GM06990 (cell line): Measurements from ENCODE around the gene KLHL8.

Source experiments
- DNase-seq: peaks from one replicate; pipeline ENCODE4 v3.0.0-alpha.2; 2011; ENCODE audit not compliant: insufficient read length; ENCODE audit errors: extremely low read depth
- H3K27me3 ChIP-seq: replicated peaks from 2 replicates; pipeline ENCODE4 v1.6.0; 2011; ENCODE audit warnings: low read length; ENCODE audit not compliant: control insufficient read depth, insufficient read depth
- H3K36me3 ChIP-seq: 2 replicates; pipeline ENCODE4 v1.5.1; 2011; ENCODE audit warnings: low read length; ENCODE audit not compliant: control insufficient read depth, insufficient read depth
- H3K4me3 ChIP-seq: replicated peaks from 2 replicates; pipeline ENCODE4 v1.5.1; 2011; ENCODE audit warnings: low read depth, mild to moderate bottlenecking, control low read depth, low read length
- TF ChIP-seq, protein P1 (sequence below): IDR thresholded peaks from 2 replicates; pipeline ENCODE4 v1.5.1; 2011; ENCODE audit warnings: low read length, control low read depth, mild to moderate bottlenecking, inconsistent platforms; ENCODE audit not compliant: insufficient read depth, poor library complexity, severe bottlenecking

KLHL8 gene

GRCh38 chr4:87220094-87220822 lies at the start of gene KLHL8:
Gene KLHL8 (minus strand): TSS chr4:87220618. CDS start chr4:87195539, 25,079 bp downstream.
- peak; percentile 95 for DNase-seq

DNA sequence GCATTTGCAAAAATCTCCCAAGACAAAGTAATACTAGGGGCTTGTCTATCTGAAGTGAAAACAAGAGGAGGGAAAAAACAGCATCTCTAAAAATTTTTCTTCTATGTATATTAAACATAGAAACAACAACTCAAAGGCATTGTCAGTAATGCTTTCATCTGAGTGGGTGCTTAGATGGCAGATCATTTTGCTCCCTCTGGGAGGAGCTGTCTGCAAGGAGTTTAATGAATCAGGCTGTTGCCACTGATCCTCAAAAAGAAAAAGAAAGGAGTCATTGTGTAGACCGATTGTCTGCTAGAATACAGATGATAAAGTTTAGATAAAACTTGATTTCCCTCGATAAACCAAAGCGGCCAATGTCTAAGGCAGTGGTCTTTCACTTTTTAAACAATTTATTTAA lies 49.7 kb upstream of the KLHL8 start:
- TF ChIP-seq, protein P1, sequence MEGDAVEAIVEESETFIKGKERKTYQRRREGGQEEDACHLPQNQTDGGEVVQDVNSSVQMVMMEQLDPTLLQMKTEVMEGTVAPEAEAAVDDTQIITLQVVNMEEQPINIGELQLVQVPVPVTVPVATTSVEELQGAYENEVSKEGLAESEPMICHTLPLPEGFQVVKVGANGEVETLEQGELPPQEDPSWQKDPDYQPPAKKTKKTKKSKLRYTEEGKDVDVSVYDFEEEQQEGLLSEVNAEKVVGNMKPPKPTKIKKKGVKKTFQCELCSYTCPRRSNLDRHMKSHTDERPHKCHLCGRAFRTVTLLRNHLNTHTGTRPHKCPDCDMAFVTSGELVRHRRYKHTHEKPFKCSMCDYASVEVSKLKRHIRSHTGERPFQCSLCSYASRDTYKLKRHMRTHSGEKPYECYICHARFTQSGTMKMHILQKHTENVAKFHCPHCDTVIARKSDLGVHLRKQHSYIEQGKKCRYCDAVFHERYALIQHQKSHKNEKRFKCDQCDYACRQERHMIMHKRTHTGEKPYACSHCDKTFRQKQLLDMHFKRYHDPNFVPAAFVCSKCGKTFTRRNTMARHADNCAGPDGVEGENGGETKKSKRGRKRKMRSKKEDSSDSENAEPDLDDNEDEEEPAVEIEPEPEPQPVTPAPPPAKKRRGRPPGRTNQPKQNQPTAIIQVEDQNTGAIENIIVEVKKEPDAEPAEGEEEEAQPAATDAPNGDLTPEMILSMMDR: peak; percentile 55
- H3K36me3 ChIP-seq: no peaks in the 10 kb centered on the region
- DNase-seq: no peak
- H3K27me3 ChIP-seq: no peaks in the 10 kb centered on the region
- H3K4me3 ChIP-seq: no peak overlapping the region

More at GRCh38 chr4:87220094-87220822, at the start of gene KLHL8:
- H3K36me3 ChIP-seq: no peaks in the 10 kb centered on the region
- TF ChIP-seq, protein P1: peak; percentile 27
- H3K27me3 ChIP-seq: no peaks in the 10 kb centered on the region
- peak within 1 kb of the TSS; percentile 99 for H3K4me3 ChIP-seq

GRCh38 chr4:87268411-87268810 lies 48.0 kb upstream of the KLHL8 start:
- TF ChIP-seq, protein P1: no peak
- DNase-seq: no peak
- Histone ChIP-seq H3K4me3 (no peak overlapping the region), H3K27me3 (no peaks in the 10 kb centered on the region), H3K36me3 (no peaks in the 10 kb centered on the region)

- DNase-seq: no peak
- no peaks in the 10 kb centered on the region for H3K36me3 ChIP-seq
- no peaks in the 10 kb centered on the region for H3K27me3 ChIP-seq
- no peak overlapping the region for H3K4me3 ChIP-seq
- TF ChIP-seq, protein P1: no peak
Measured at GRCh38 chr4:87266986-87267385, 46.6 kb upstream of the KLHL8 start.

- TF ChIP-seq, protein P1: no peak
- Histone ChIP-seq H3K27me3 (no peaks in the 10 kb centered on the region), H3K36me3 (no peaks in the 10 kb centered on the region), H3K4me3 (no peak overlapping the region)
- no peak for DNase-seq
Measured at GRCh38 chr4:87262886-87263285, 42.5 kb upstream of the KLHL8 start.
